Smooth muscle cell of trachea (primary cell): ENCODE measurements around the gene TSPO2. TPM values are rescaled to one million over a fixed set of nuclear protein-coding genes. Genes with fewer than 3 reads are reported as not detected.

Experiments
- total RNA-seq: library from RNA; depleted of rRNA; stranded (reverse); fragments of >200 nt; gene quantifications from 2 replicates; pipeline ENCODE4 v1.2.1, GENCODE V29; 2014

TSPO2 gene
- not detected in 2 replicates for total RNA-seq

GRCh38 chr6:41042226-41043055 lies at the start of gene TSPO2:
TSS of gene TSPO2 (plus strand) at chr6:41042467. CDS start at chr6:41042986, 519 bp downstream.

GRCh38 chr6:41039060-41039998 lies 2.9 kb upstream of the TSPO2 start, which contains the start of gene UNC5CL:
TSS of gene UNC5CL (minus strand) at chr6:41039221. CDS start at chr6:41035074, 4,147 bp downstream.

GRCh38 chr6:41053041-41053440 lies 10.8 kb downstream of the TSPO2 start, which contains the start of gene APOBEC2:
TSS of gene APOBEC2 (plus strand) at chr6:41053202. CDS start at chr6:41053348, 146 bp downstream.

GRCh38 chr6:41071923-41072835 lies 29.9 kb downstream of the TSPO2 start, which contains the start of gene OARD1:
TSS of gene OARD1 (minus strand) at chr6:41072356. CDS start at chr6:41071634, 722 bp downstream.

GRCh38 chr6:41072836-41073202 lies 30.6 kb downstream of the TSPO2 start, which contains the start of gene NFYA:
TSS of gene NFYA (plus strand) at chr6:41072974. CDS start at chr6:41079090, 6,116 bp downstream.

Other genes with a start within 250 kb of the TSPO2 start
- gene UNC5CL, start 3.2 kb upstream of the TSPO2 start, total RNA-seq: under 0.01 and 0.15 TPM in 2 replicates
- gene APOBEC2, start 10.7 kb downstream of the TSPO2 start, total RNA-seq: not detected in 2 replicates
- 8.8 and 16.0 TPM in 2 replicates for gene OARD1, start 29.9 kb downstream of the TSPO2 start, total RNA-seq
- 11.4 and 16.0 TPM in 2 replicates for gene NFYA, start 30.5 kb downstream of the TSPO2 start, total RNA-seq
- gene TREML1, start 111.9 kb downstream of the TSPO2 start, total RNA-seq: not detected in 2 replicates
- gene TREM2, start 120.6 kb downstream of the TSPO2 start, total RNA-seq: 0.33 and 0.44 TPM in 2 replicates
- gene TREML2, start 158.7 kb downstream of the TSPO2 start, total RNA-seq: not detected in 2 replicates
- gene TREML4, start 185.9 kb downstream of the TSPO2 start, total RNA-seq: not detected in 2 replicates
- 0.50 TPM in 1 of 2 replicates, not detected in the other for gene TREM1, start 244.2 kb downstream of the TSPO2 start, total RNA-seq